HG02678 (cell line): ENCODE data around the gene SLC22A31.
A peak's percentile ranks its signal among the peaks of the same experiment; 100 is the strongest.

Experiments used
- ATAC-seq: cut with Tn5 transposase; IDR thresholded peaks from one replicate; pipeline ENCODE4 v1.9.1; 2021; ENCODE audit warnings: mild to moderate bottlenecking, moderate library complexity; ENCODE audit not compliant: unreplicated experiment

Gene SLC22A31

GRCh38 chr16:89179656-89180315 lies 20.6 kb downstream of the SLC22A31 start:
- ATAC-seq = no peak

- no peak for ATAC-seq
Measured at GRCh38 chr16:89179148-89179484, 21.2 kb downstream of the SLC22A31 start.

- ATAC-seq = no peak
Measured at GRCh38 chr16:89178453-89179147, 21.7 kb downstream of the SLC22A31 start.

DNA sequence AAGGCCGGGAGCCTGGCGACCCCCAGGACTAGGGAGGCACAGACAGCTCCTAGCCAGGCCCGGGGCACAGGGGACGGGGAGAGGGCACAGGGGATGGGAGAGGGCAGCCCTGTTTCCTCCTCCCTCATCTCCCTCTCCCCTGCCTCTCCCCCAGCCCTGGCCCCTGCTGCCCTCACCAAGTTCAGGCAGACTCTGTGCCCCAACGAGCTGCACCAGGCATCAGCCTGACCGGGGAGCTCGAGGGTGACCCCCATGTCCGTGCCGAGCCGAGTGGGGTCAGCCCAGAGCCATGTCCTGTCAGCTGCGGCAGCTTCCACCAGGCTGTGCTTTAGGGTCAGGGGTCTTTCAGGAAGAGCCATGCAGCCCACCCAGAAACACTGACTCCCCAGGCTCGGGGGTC lies 22.8 kb downstream of the SLC22A31 start:
- no peak for ATAC-seq

GRCh38 chr16:89176717-89177116 lies 23.6 kb downstream of the SLC22A31 start:
- no peak for ATAC-seq

- no peak for ATAC-seq
Measured at GRCh38 chr16:89176147-89176690, 24.1 kb downstream of the SLC22A31 start.

- ATAC-seq = no peak
Measured at GRCh38 chr16:89175280-89176146, 24.8 kb downstream of the SLC22A31 start.

DNA sequence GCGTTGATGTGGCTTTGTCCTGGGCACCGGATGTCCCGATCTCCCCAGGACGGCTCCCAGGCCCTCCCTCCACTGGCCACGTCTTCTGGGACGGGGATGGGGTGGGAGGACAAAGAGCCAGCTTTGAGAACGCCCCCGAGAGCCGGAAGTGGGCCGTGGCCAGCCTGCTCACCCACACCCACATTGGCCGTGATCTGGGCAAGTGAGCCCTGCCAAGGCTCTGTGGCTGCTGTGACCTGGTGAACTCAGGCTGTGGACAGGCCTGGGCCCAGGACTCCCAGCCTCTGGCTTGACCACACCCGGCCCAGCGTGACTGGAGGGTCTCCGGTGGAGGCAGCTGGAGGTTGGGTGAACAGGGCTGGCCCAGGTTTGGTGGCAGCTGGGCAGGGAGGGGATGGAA lies 25.5 kb downstream of the SLC22A31 start:
- ATAC-seq = no peak

GRCh38 chr16:89174055-89174827 lies 26.1 kb downstream of the SLC22A31 start:
- no peak for ATAC-seq

GRCh38 chr16:89173174-89173921 lies 27.0 kb downstream of the SLC22A31 start:
- ATAC-seq = no peak

- ATAC-seq = no peak
Measured at GRCh38 chr16:89172528-89173173, 27.7 kb downstream of the SLC22A31 start.

- ATAC-seq = no peak
Measured at GRCh38 chr16:89172171-89172527, 28.2 kb downstream of the SLC22A31 start.

DNA sequence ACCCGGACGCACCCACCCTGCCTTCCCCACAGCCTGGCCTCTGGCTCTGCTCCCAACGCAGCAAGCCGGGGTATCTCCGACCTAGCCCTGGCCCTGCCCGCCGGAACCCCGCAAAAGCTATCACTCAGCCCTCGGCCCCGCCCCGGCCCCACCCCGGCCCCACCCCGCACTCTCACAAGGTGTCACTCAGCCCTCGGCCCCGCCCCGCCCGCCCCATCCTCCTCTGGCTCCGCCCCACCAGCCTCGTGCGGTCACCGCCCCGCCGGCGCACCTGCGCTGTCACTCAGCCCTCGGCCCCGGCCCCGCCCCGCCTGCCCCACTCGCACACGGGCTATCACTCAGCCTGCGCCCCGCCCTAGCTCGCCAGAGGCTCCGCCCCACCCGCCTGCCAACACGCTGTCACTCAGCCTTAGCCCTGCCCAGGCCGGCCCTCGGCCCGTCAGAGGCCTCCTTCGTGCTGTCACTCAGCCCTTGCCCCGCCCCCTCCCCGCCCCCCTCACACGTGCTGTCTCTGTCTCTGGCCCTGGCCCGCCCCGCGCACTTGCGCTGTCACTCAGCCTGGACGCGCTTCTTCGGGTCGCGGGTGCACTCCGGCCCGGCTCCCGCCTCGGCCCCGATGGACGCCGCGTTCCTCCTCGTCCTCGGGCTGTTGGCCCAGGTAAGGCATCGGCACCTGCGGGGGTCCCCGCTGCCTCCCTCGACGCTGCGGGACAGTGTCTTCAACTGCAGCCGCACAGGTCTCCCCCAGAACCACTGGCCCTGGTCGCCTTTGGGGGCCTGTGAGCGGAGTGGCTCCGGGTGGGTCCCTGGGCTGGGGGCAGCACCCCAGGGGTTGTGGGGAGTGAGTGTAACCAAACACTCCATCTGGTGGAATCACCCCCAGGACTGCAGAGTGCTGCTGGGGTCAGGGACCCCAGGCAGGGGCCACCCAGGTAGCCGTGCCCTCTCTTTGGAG lies 28.8 kb downstream of the SLC22A31 start, which contains the start of gene CDH15:
Gene CDH15 (plus strand): TSS at position 533 of the 955 bp plus-strand sequence. CDS start 84 bp downstream, at position 617.
- peak; percentile 86 for ATAC-seq

DNA sequence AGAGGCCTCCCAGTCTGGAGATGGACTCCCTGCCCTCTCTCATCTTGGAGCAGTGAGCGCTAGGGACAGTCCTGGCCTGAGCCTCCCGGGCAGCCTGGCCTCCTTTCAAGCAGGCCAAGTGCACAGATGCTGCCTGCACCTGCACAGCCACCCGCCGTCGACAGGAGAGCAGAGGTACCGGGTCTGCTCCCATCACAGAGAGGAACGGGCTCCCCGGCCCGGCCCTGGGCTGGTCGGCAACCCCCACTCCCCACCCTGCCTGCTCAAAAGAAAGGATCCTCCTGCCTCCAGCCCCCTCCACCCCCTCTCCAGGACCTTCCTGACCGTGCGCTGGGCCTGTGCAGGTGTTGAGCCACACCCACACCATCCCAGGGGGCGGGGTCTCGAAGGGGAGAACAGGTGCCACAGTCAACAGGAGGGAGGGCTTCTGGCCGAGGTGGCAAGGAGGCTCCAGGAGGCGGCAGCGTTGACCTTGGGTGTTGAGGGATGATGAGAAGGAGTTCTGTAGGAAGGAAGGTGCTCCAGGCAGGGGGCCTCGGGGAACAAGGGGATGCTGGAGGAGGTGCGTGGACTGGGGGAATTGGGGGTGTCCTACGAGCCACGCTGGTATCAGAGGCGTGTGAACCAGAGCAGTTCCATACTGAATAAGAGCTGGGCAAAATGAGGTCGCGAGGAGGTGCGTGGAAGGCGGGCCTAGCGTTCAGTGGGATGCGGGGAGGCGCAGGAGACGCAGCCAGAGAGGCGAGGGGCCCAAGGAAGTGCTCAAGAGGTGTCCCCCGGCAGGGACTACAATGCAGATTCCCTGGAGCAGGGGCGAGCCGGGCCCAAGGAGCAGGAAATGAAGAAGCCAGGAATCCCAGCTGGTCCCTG lies 29.8 kb downstream of the SLC22A31 start:
- no peak for ATAC-seq

GRCh38 chr16:89169778-89170177 lies 30.6 kb downstream of the SLC22A31 start:
- no peak for ATAC-seq

- ATAC-seq = no peak
Measured at GRCh38 chr16:89168381-89169189, 31.8 kb downstream of the SLC22A31 start.
